GM19397 (cell line): ENCODE data around the gene PIGV.
A peak's percentile ranks its signal among the peaks of the same experiment; 100 is the strongest.
"Not testable (repeated sequence)": the region's sequence is repeated elsewhere in the genome, so short reads cannot be mapped to it uniquely, and the experiment has no call there.

Experiments used
- ATAC-seq: cut with Tn5 transposase; IDR thresholded peaks from one replicate; pipeline ENCODE4 v1.9.1; 2021; ENCODE audit warnings: mild to moderate bottlenecking, moderate library complexity; ENCODE audit not compliant: unreplicated experiment

PIGV gene

DNA sequence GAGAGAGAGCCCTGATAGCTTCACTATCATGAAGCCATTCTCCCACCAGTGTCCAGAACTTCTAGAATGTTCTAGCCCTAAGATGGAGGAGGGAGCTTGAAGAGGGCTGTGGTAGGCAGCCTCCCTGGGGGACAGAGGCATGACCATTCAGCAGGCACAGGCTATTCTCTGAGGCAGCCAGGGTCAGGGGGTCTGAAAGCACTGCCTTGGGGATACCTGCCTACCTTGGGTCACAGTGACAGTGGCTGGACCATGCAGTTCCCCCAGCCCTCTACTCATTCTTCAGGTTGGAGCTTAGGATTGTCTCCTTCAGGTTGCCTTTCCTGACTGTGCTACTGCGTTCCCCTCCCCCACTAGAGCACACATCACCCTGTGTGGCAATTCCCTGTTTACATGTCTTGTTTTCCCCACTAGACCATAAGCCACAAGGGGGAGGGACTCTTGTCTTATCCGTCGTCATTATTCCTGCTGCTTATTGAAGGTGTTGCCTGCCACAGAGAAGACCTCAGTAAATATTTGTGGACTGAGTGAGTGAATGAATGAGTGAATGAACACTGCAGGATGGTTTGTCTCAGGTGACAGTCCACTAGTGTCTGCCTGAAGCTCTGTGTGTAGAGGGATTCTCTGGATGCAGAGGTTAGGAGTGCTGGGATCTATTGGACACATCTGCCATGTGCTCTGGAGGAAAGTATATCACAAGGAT, 43.9 kb downstream of the PIGV start:
- no peak for ATAC-seq

DNA sequence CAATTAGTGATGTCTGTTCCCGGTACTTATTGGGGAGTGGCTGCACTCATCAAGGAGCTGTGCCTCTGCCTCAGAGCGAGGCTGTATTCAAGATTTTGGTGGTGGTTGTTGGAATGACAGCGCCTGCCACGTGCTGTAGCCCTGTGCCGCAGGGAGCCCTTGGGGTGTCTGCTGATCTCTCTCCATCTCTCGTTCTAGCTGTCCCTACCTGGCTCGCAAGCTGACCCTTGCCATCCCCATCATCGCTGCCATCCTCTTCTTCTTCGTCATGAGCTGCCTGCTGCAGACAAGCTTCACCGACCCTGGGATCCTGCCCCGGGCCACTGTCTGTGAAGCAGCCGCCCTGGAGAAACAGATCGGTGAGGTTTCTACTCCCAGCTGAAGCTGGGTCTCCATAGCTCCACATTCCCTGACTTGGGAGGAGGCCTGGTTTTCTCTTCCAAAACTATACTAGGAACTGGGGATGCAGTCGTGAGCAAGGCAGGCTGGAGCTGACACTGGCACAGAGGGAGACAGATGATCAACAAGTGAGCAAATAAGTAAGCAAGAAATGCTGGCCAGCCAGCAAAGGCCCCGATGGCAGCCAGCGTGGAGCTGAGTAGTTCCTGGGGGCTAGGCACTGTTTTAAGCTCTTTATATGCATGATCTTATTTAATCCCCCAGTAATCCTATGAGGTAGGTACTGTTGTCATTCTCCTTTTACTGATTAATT, 44.7 kb downstream of the PIGV start:
- no peak for ATAC-seq

DNA sequence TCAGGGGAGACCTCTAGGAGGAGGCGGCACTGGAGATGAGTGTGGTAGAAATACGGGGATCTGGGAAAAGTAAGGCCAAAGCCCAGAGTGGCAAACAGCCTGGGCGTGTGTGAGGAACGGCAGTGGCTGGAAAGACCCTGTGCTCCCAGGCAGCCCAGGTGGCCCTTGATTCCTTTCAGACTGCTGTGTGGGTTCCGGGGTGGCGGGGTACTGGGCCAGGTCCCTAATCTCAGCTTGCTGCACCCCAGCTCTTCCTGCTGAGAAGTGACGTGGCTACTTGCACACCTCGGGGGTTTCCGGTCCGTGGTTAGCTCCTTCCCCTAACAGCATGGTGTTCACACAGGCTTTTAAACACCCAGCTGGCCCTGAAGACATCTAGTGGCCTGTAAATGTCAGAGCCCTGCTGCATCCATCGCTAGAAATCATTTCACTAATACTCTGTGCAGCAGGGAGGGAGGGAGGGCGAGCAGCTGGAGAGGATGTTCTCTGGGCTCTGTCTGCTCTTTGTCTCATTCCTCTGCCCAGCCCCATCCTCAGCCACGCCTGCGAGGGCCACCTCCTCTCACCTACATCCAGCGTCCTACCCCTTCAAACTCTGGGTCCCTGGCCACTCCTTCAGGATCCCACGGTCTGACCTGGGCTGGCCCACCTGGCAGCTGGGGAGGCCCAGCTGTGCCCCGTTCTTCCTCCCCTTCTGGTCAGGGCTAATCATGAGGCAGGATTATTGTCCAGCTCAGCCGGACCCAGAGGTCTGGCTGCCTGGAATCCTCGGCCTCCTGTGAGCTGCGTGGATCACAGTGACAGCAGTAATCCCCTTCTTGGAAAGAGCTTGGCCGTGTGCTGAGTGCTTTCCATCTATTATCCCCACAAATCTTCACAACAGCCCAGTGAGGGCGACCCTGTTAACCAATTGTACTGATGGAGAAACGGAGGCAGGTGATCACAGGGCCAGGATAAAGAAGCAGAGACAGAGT, 46.0 kb downstream of the PIGV start:
- peak; percentile 74 for ATAC-seq

DNA sequence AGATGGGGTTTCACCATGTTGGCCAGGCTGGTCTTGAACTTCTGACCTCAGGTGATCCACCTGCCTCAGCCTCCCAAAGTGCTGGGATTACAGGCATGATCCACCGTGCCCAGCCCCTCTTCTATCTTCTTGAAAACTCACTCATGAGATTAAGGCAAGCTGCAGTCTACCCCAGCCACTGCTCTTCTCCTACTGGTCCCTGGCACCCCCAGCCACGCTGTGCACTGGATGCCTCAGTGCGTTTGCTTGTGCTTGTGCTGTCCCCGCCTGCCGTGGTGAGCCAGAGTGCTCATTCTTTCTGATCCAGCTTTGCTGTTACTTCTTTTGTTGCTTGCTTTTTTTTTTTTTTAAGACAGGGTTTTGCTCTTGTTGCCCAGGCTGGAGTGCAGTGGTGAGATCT, 49.9 kb downstream of the PIGV start:
- not testable (repeated sequence) for ATAC-seq

DNA sequence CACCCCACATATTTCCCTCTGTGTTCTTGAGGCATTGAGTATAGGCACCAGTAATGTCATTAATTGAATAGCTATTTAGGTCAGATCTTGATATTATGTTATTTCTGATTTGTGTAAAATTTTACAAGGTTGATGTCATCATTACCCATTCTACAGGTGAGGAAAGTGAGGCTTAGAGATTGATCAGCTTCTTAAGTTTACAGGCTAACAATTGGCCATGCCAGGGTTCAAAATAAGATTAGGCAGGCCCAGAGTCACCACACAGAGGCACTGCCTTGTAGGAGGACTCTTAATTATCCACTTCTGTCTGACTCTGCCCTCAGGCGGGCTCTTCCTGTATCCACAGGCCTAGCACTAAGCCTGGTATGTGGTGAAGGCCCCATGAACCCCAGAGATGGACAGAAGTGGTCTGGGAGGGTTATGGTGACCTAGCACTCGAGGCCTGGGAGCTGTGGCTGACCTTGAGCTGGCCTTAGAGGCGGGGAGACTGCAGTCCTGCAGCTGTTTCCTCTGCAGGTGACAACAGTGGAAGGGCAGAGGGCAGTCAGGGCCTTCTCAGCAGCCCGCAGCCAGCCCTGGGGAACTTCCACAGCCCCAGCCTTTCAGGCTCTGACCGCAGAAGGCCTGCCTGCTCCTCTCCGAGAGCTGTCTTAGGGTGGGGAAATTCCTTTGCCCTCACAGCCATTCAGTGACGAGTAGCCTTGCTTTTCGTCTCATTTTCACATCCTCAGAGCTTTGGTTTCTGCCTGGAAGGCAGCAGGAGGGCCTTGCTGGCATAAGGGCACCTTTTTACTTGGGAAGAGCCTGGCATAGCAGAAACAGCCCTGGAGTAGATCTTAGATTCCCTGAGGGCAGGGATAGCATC, 51.0 kb downstream of the PIGV start:
- no peak for ATAC-seq

DNA sequence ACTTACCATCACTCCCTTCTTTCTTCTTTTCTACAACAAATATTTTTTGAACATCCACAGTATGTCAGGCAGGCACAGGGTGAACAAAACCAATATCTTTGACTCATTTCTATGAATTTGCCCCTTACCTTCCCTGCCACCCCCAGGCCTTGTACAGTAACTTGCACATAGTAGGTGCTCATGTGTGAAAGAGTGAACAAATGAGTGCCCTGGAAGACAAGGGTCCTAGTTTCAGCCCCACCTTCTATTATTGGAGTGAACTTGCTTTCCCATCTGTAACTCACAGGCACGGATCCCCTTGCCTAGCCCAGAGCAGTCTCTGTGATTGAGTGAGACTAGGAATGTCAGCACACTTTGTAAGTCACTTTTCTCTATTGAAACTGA, 51.6 kb downstream of the PIGV start:
- ATAC-seq: no peak

DNA sequence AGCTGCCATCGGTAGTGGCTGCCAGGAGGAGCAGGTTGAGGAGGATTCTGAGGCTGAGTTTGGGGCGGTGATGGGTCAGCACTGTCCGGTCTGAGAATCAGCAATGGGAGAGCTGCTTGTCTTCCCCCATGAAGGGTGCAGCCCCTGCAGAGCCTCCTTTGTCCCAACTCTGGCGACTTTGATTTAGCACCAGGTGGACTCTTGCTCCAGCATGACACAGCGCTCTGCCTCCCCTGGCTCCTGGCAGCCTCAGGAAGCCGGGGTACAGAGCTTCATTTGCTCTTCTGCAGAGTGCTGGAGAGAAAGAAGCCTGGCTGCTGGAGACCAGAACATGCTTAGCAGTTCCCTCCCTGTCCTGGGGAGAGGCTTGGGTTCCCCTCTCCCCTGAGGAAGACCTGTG, 52.0 kb downstream of the PIGV start:
- ATAC-seq: no peak

DNA sequence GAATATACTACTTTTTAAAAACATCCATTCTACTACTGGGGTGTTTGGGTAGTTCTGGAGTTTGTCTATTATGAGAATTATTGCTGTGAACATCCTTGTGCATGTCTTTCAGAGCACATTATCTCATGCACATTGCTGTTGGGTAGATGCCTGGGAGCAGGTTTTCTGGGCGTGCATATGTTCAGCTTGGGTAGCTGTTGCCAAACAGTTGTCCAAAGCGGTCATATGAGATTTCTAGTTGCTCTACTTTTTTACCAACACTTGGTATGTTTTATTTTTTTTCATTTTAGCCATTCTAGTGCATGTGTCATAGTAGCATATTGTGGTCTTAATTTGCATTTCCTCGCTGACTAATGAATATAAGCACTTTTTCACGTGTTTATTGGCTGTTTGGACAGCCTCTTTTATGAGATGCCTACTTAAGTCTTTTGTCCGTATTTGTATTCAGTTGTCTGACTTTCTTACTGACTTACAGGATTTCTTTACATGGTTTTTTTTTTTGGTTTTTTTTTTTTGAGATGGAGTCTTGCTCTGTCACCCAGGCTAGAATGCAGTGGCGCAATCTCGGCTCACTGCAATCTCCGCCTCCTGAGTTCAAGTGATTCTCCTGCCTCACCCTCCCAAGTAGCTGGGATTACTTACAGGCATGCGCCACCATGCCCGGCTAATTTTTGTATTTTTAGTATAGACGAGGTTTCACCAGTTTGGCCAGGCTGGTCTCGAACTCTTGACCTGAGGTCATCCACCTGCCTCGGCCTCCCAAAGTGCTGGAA, 56.9 kb downstream of the PIGV start:
- ATAC-seq: no peak

DNA sequence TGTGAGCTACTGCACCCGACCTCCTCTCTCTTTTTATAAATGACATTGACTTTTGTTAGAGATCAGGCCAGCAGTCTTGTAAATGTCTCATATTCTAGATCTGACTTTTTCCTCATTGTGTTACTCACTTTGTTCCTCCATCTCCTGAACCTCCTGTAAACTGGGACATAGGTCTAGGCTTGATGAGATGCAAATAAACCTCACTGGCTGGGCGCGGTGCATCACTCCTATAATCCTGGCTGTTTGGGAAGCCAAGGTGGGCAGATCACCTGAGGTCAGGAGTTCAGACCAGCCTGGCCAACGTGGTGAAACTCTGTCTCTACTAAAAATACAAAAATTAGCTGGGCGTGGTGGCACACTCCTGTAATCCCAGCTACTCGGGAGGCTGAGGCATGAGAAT, 60.1 kb downstream of the PIGV start:
- ATAC-seq: not testable (repeated sequence)
